Neutrophil (primary cell): Measurements from ENCODE around the gene ADCY1.

ENCODE experiments used
- H3K27ac ChIP-seq: fragments of 200-600 bp; sonication (generic); 2 replicates; pipeline ENCODE4 v1.5.1; 2016; ENCODE audit warnings: mild to moderate bottlenecking, moderate library complexity
- H3K27me3 ChIP-seq: fragments of 200-600 bp; sonication (generic); 2 replicates; pipeline ENCODE4 v1.6.0; 2016; ENCODE audit warnings: mild to moderate bottlenecking
- H3K36me3 ChIP-seq: fragments of 200-600 bp; sonication (generic); 2 replicates; pipeline ENCODE4 v1.5.1; 2017
- H3K4me1 ChIP-seq, 2 experiments: fragments of 200-600 bp in 1 of 2; sonication (generic) in 1 of 2; 1 replicate in 1 of 2; 2 replicates in 1 of 2; pipeline versions ENCODE4 v1.5.1 to v1.6.1; 2013 to 2016; ENCODE audit warnings: low read depth in 1 of 2, low read length in 1 of 2, mild to moderate bottlenecking in 1 of 2, moderate library complexity in 1 of 2; ENCODE audit not compliant: control insufficient read depth in 1 of 2, insufficient read depth in 1 of 2
- H3K4me3 ChIP-seq, 2 experiments: fragments of 200-600 bp in 1 of 2; sonication (generic) in 1 of 2; 1 replicate in 1 of 2; 2 replicates in 1 of 2; pipeline ENCODE4 v1.5.1; 2013 to 2016; ENCODE audit warnings: low read depth in 1 of 2, low read length in 1 of 2, mild to moderate bottlenecking in 1 of 2, moderate library complexity in 1 of 2
- H3K9me3 ChIP-seq: fragments of 200-600 bp; sonication (generic); 2 replicates; pipeline ENCODE4 v1.5.1; 2016
- CTCF ChIP-seq: fragments of 200-600 bp; sonication (generic); IDR thresholded peaks from 2 replicates; pipeline ENCODE4 v1.5.1; 2016; ENCODE audit warnings: antibody characterized with exemption

The ADCY1 gene

GRCh38 chr7:45701701-45702510 lies 127.7 kb downstream of the ADCY1 start:
- Histone ChIP-seq H3K4me1 (no peaks in the 10 kb centered on the region), H3K27ac (no peak overlapping the region), H3K27me3 (no peaks in the 10 kb centered on the region), H3K9me3 (no peaks in the 10 kb centered on the region), H3K4me3 (no peak overlapping the region), H3K36me3 (no peaks in the 10 kb centered on the region)
- TF ChIP-seq CTCF, result no peak

GRCh38 chr7:45702751-45703150 lies 128.6 kb downstream of the ADCY1 start:
- no peaks in the 10 kb centered on the region for H3K36me3 ChIP-seq
- H3K27ac ChIP-seq, result no peak overlapping the region
- no peaks in the 10 kb centered on the region for H3K27me3 ChIP-seq
- H3K4me1 ChIP-seq, result no peaks in the 10 kb centered on the region
- no peaks in the 10 kb centered on the region for H3K9me3 ChIP-seq
- TF ChIP-seq CTCF, result no peak
- no peak overlapping the region for H3K4me3 ChIP-seq

- Histone ChIP-seq H3K27ac (no peak overlapping the region), H3K27me3 (peaks cover 5% of the 10 kb centered on the region), H3K4me3 (no peak overlapping the region), H3K36me3 (no peaks in the 10 kb centered on the region), H3K4me1 (no peaks in the 10 kb centered on the region), H3K9me3 (no peaks in the 10 kb centered on the region)
- no peak for TF ChIP-seq CTCF
Observed at GRCh38 chr7:45703373-45703821, 129.2 kb downstream of the ADCY1 start.

- Histone ChIP-seq H3K27ac (no peak overlapping the region), H3K27me3 (peaks cover 5% of the 10 kb centered on the region), H3K4me1 (no peaks in the 10 kb centered on the region), H3K36me3 (no peaks in the 10 kb centered on the region), H3K9me3 (no peaks in the 10 kb centered on the region), H3K4me3 (no peak overlapping the region)
- TF ChIP-seq CTCF, result no peak
Observed at GRCh38 chr7:45703911-45704682, 129.9 kb downstream of the ADCY1 start.

GRCh38 chr7:45704683-45705016 lies 130.5 kb downstream of the ADCY1 start:
- TF ChIP-seq CTCF, result no peak
- Histone ChIP-seq H3K27ac (no peak overlapping the region), H3K4me1 (no peaks in the 10 kb centered on the region), H3K4me3 (no peak overlapping the region), H3K27me3 (peaks cover 5% of the 10 kb centered on the region), H3K9me3 (no peaks in the 10 kb centered on the region), H3K36me3 (no peaks in the 10 kb centered on the region)
